ENCODE results near the gene AK4.

Gene AK4

GRCh38 chr1:65255035-65255655 is 107.1 kb downstream of the AK4 start:
- H3K27ac ChIP-seq: no peak overlapping the region
- in situ Hi-C loops (cut with HindIII; ENCODE audit: low pct_ligation_motif_present, low sequenced_read_pairs): no loop called here
- DNase-seq: no peak
- H3K27me3 ChIP-seq (replicated peaks): no peaks in the 10 kb centered on the region
- H3K4me3 ChIP-seq (ENCODE audit: low read depth, low read length): peak overlapping the region; percentile 71
- TF ChIP-seq CTCF (IDR thresholded peaks at IDR 0.05; ENCODE audit: low read depth, low read length, missing control alignments): no peak
- H3K36me3 ChIP-seq (replicated peaks): no peaks in the 10 kb centered on the region

- no peak overlapping the region for H3K27ac ChIP-seq
- in situ Hi-C loops (cut with HindIII; ENCODE audit: low pct_ligation_motif_present, low sequenced_read_pairs): no loop called here
- no peaks in the 10 kb centered on the region for H3K36me3 ChIP-seq (replicated peaks)
- no peak for TF ChIP-seq CTCF (IDR thresholded peaks at IDR 0.05; ENCODE audit: low read depth, low read length, missing control alignments)
- no peak for DNase-seq
- H3K4me3 ChIP-seq (ENCODE audit: low read depth, low read length): no peak overlapping the region
- H3K27me3 ChIP-seq (replicated peaks): no peaks in the 10 kb centered on the region
These were observed 107.7 kb downstream of the AK4 start for GRCh38 chr1:65255656-65256050.

- no peak for TF ChIP-seq CTCF (IDR thresholded peaks at IDR 0.05; ENCODE audit: low read depth, low read length, missing control alignments)
- H3K4me3 ChIP-seq (ENCODE audit: low read depth, low read length): no peak overlapping the region
- DNase-seq: no peak
- no peaks in the 10 kb centered on the region for H3K27me3 ChIP-seq (replicated peaks)
- no peak overlapping the region for H3K27ac ChIP-seq
- in situ Hi-C loops (cut with HindIII; ENCODE audit: low pct_ligation_motif_present, low sequenced_read_pairs): no loop called here
- H3K36me3 ChIP-seq (replicated peaks): no peaks in the 10 kb centered on the region
These were observed 109.1 kb downstream of the AK4 start for GRCh38 chr1:65256860-65257708.

GRCh38 chr1:65258106-65258505 is 110.1 kb downstream of the AK4 start:
- in situ Hi-C loops (cut with HindIII; ENCODE audit: low pct_ligation_motif_present, low sequenced_read_pairs): no loop called here
- DNase-seq: no peak
- no peaks in the 10 kb centered on the region for H3K27me3 ChIP-seq (replicated peaks)
- H3K4me3 ChIP-seq (ENCODE audit: low read depth, low read length): no peak overlapping the region
- TF ChIP-seq CTCF (IDR thresholded peaks at IDR 0.05; ENCODE audit: low read depth, low read length, missing control alignments): no peak
- H3K27ac ChIP-seq: no peak overlapping the region
- H3K36me3 ChIP-seq (replicated peaks): no peaks in the 10 kb centered on the region

- DNase-seq: no peak
- Histone ChIP-seq H3K4me3 (ENCODE audit: low read depth, low read length) (no peak overlapping the region), H3K27me3 (replicated peaks) (no peaks in the 10 kb centered on the region), H3K27ac (no peak overlapping the region), H3K36me3 (replicated peaks) (no peaks in the 10 kb centered on the region)
- in situ Hi-C loops (cut with HindIII; ENCODE audit: low pct_ligation_motif_present, low sequenced_read_pairs): no loop called here
- TF ChIP-seq CTCF (IDR thresholded peaks at IDR 0.05; ENCODE audit: low read depth, low read length, missing control alignments): no peak
These were observed 111.8 kb downstream of the AK4 start for GRCh38 chr1:65259816-65260215.
